SK-N-SH (cell line): ENCODE measurements around the gene PLET1.

Experiments used
- ELF1 ChIP-seq: IDR thresholded peaks from 2 replicates; pipeline ENCODE4 v1.4.0; 2012
- EZH2phosphoT487 ChIP-seq: fragments of 200-600 bp; sonication (generic); IDR thresholded peaks from 2 replicates; pipeline ENCODE4 v1.6.1; 2017; ENCODE audit warnings: low read depth, mixed run types, mild to moderate bottlenecking, antibody characterized with exemption, moderate library complexity, borderline replicate concordance
- MAX ChIP-seq: IDR thresholded peaks from 2 replicates; pipeline ENCODE4 v1.4.0; 2012; ENCODE audit warnings: low read depth
- POLR2AphosphoS5 ChIP-seq: IDR thresholded peaks from 2 replicates; pipeline ENCODE4 v1.6.1; 2012; ENCODE audit warnings: low read depth, low read length
- REST ChIP-seq: IDR thresholded peaks from 2 replicates; pipeline ENCODE4 v1.6.1; 2012; ENCODE audit warnings: mild to moderate bottlenecking, low read depth, low read length, moderate library complexity
- SMC3 ChIP-seq: IDR thresholded peaks from 2 replicates; pipeline ENCODE4 v1.6.1; 2012; ENCODE audit warnings: low read depth, low read length, improper control_type of control experiment
- TAF1 ChIP-seq: IDR thresholded peaks from 2 replicates; pipeline ENCODE4 v1.6.1; 2012; ENCODE audit warnings: low read depth, mild to moderate bottlenecking, low read length, moderate library complexity, borderline replicate concordance
- ZBTB33 ChIP-seq: IDR thresholded peaks from 2 replicates; pipeline ENCODE4 v1.4.0; 2012; ENCODE audit warnings: low read depth, borderline replicate concordance
- TF ChIP-seq, protein P1 (sequence below): fragments of 200-600 bp; sonication (generic); IDR thresholded peaks from 2 replicates; pipeline ENCODE4 v1.6.1; 2017; ENCODE audit warnings: antibody characterized with exemption, mild to moderate bottlenecking, moderate library complexity
- TF ChIP-seq, protein P2 (sequence below): fragments of 150-350 bp; IDR thresholded peaks from 2 replicates; pipeline ENCODE4 v1.6.1; 2017; ENCODE audit warnings: antibody characterized with exemption, low read length, low read depth, borderline replicate concordance

- TF ChIP-seq TAF1: no peak
- TF ChIP-seq ELF1: no peak
- TF ChIP-seq, protein P1, sequence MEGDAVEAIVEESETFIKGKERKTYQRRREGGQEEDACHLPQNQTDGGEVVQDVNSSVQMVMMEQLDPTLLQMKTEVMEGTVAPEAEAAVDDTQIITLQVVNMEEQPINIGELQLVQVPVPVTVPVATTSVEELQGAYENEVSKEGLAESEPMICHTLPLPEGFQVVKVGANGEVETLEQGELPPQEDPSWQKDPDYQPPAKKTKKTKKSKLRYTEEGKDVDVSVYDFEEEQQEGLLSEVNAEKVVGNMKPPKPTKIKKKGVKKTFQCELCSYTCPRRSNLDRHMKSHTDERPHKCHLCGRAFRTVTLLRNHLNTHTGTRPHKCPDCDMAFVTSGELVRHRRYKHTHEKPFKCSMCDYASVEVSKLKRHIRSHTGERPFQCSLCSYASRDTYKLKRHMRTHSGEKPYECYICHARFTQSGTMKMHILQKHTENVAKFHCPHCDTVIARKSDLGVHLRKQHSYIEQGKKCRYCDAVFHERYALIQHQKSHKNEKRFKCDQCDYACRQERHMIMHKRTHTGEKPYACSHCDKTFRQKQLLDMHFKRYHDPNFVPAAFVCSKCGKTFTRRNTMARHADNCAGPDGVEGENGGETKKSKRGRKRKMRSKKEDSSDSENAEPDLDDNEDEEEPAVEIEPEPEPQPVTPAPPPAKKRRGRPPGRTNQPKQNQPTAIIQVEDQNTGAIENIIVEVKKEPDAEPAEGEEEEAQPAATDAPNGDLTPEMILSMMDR: no peak
- no peak for TF ChIP-seq REST
- TF ChIP-seq ZBTB33: no peak
- TF ChIP-seq, protein P2, sequence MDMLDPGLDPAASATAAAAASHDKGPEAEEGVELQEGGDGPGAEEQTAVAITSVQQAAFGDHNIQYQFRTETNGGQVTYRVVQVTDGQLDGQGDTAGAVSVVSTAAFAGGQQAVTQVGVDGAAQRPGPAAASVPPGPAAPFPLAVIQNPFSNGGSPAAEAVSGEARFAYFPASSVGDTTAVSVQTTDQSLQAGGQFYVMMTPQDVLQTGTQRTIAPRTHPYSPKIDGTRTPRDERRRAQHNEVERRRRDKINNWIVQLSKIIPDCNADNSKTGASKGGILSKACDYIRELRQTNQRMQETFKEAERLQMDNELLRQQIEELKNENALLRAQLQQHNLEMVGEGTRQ: no peak
- TF ChIP-seq EZH2phosphoT487: no peak
- TF ChIP-seq MAX: no peak
- no peak for TF ChIP-seq POLR2AphosphoS5
- no peak for TF ChIP-seq SMC3
Measured at GRCh38 chr11:112222303-112222702, 38.4 kb downstream of the PLET1 start.
